Activated B cell treated with CpG ODN at 0.5 μM for 24 hours (primary cell): ENCODE measurements around the gene RAD51B. TPM values are rescaled to one million over a fixed set of nuclear protein-coding genes. Genes with fewer than 3 reads are reported as not detected.

Experiments
- ATAC-seq: fragments of 200-7000 bp; cut with Tn5 transposase; one replicate; pipeline ENCODE4 v1.10.0; 2021; ENCODE audit warnings: low read depth, mild to moderate bottlenecking, moderate library complexity
- CTCF ChIA-PET: fragments of 350-600 bp; sonication (Branson Sonifier 250); formaldehyde crosslinking; loops from one replicate; lab custom pipeline; 2021; ENCODE audit warnings: antibody characterized with exemption; lab: Charles Lee
- POLR2A ChIA-PET: fragments of 350-600 bp; sonication (Branson Sonifier 250); formaldehyde crosslinking; loops from one replicate; lab custom pipeline; 2021; ENCODE audit warnings: antibody characterized with exemption; lab: Charles Lee
- DNase-seq: peaks from one replicate; pipeline ENCODE4 v3.0.0; 2022
- H3K27ac Mint-ChIP-seq: one replicate; pipeline ENCODE4 v1.8.0; 2020; ENCODE audit warnings: mixed read lengths
- H3K27me3 Mint-ChIP-seq: one replicate; pipeline ENCODE4 v1.8.0; 2021; ENCODE audit warnings: mixed read lengths
- H3K36me3 Mint-ChIP-seq: one replicate; pipeline ENCODE4 v1.8.0; 2021; ENCODE audit warnings: low read depth, mixed read lengths
- H3K4me1 Mint-ChIP-seq: one replicate; pipeline ENCODE4 v1.8.0; 2021; ENCODE audit warnings: mixed read lengths
- H3K4me3 Mint-ChIP-seq: one replicate; pipeline ENCODE4 v1.8.0; 2020; ENCODE audit warnings: mild to moderate bottlenecking, mixed read lengths
- H3K9me3 Mint-ChIP-seq: one replicate; pipeline ENCODE4 v1.8.0; 2020; ENCODE audit warnings: mixed read lengths
- intact Hi-C: fragments of 100-400 bp; cut with micrococcal nuclease; formaldehyde crosslinking; loops from one replicate; pipeline ENCODE4 v1.15.1; 2024
- total RNA-seq: library from RNA; stranded (reverse); gene quantifications from 2 replicates; pipeline ENCODE4 v1.2.3, GENCODE V29; 2022
- TF ChIP-seq, protein P1 (sequence below): fragments of 200-600 bp; IDR thresholded peaks from one replicate; pipeline ENCODE4 v1.8.0; 2022; ENCODE audit warnings: antibody characterized with exemption, mild to moderate bottlenecking

RAD51B gene
- total RNA-seq, 1 donor from 2014 or later = 53.9 TPM

GRCh38 chr14:68672609-68673285 lies 853.2 kb downstream of the RAD51B start:
- Mint-ChIP-seq H3K9me3 (no peaks in the 10 kb centered on the region), H3K4me1 (peaks cover 67% of the 10 kb centered on the region), H3K4me3 (no peak overlapping the region), H3K27ac (peak overlapping the region; percentile 14), H3K27me3 (no peaks in the 10 kb centered on the region), H3K36me3 (peaks cover 7% of the 10 kb centered on the region)
- ATAC-seq = peak; percentile 51
- intact Hi-C loops = loop anchor here (1.0 kb wide), 1 partner anchor 10 kb away; no protein-coding TSS in a partner anchor
- TF ChIP-seq, protein P1, sequence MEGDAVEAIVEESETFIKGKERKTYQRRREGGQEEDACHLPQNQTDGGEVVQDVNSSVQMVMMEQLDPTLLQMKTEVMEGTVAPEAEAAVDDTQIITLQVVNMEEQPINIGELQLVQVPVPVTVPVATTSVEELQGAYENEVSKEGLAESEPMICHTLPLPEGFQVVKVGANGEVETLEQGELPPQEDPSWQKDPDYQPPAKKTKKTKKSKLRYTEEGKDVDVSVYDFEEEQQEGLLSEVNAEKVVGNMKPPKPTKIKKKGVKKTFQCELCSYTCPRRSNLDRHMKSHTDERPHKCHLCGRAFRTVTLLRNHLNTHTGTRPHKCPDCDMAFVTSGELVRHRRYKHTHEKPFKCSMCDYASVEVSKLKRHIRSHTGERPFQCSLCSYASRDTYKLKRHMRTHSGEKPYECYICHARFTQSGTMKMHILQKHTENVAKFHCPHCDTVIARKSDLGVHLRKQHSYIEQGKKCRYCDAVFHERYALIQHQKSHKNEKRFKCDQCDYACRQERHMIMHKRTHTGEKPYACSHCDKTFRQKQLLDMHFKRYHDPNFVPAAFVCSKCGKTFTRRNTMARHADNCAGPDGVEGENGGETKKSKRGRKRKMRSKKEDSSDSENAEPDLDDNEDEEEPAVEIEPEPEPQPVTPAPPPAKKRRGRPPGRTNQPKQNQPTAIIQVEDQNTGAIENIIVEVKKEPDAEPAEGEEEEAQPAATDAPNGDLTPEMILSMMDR = no peak
- POLR2A ChIA-PET = interaction anchor here (0.6 to 1.6 kb wide), 7 partner anchors 9 to 166 kb away, joined by 3 to 9 read pairs (median 3); partner anchors contain the start of gene ZFP36L1
- DNase-seq = no peak
- CTCF ChIA-PET = interaction anchor here (1.0 kb wide), 1 partner anchor 8 kb away, joined by 3 read pairs; no protein-coding TSS in a partner anchor

DNA sequence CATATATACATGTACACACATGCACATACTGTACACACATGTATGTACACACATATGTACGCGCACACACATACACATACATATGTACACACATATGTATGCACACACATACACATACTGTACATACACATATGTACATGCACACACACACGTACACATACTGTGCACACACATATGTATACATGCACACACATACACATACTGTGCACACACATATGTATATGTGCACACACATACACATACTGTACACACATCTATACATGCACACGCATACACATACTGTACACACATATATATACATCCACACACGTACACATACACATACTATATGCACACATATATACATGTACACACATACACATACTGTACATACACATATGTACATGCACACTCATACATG lies 853.9 kb downstream of the RAD51B start:
- Mint-ChIP-seq H3K27me3 (no peaks in the 10 kb centered on the region), H3K27ac (no peak overlapping the region), H3K4me3 (no peak overlapping the region), H3K36me3 (peaks cover 15% of the 10 kb centered on the region), H3K4me1 (peaks cover 66% of the 10 kb centered on the region), H3K9me3 (no peaks in the 10 kb centered on the region)
- intact Hi-C loops = no loop called here
- TF ChIP-seq, protein P1 = no peak
- no peak for ATAC-seq
- no peak for DNase-seq
- ChIA-PET POLR2A (interaction anchor here (0.6 to 1.6 kb wide), 4 partner anchors 9 to 141 kb away, joined by 3 to 9 read pairs (median 6); partner anchors contain the start of gene ZFP36L1), CTCF (no interaction called here)

GRCh38 chr14:68674538-68675232 lies 855.1 kb downstream of the RAD51B start:
- DNase-seq (no peak), ATAC-seq (peak; percentile 30)
- TF ChIP-seq, protein P1 = no peak
- peaks cover 25% of the 10 kb centered on the region for H3K36me3 Mint-ChIP-seq
- intact Hi-C loops = no loop called here
- H3K27me3 Mint-ChIP-seq = no peaks in the 10 kb centered on the region
- peaks cover 60% of the 10 kb centered on the region for H3K4me1 Mint-ChIP-seq
- H3K4me3 Mint-ChIP-seq = no peak overlapping the region
- ChIA-PET POLR2A (no interaction called here), CTCF (no interaction called here)
- no peaks in the 10 kb centered on the region for H3K9me3 Mint-ChIP-seq
- peak overlapping the region; percentile 77 for H3K27ac Mint-ChIP-seq

DNA sequence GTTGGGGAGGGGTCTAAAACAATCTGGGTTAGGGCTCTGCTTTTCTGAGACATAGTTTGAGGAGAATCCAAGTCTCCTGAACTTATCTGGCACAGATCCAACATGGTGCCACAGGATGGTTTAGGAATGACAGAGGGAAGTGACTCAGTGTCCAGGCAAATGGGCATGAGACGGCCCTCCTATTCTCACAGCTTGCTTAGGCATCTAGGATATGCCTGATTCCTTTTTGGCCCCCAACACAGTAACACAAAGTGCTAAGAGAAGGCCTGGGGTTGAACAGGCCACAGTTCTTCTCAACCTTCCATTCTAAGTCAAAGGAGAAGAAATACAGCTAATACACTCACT lies 855.6 kb downstream of the RAD51B start:
- ChIA-PET CTCF (no interaction called here), POLR2A (interaction anchor here (0.6 to 2.3 kb wide), 3 partner anchors 10 to 117 kb away, joined by 3 to 12 read pairs (median 10); no protein-coding TSS in a partner anchor)
- Mint-ChIP-seq H3K4me3 (no peak overlapping the region), H3K9me3 (no peaks in the 10 kb centered on the region), H3K4me1 (peaks cover 60% of the 10 kb centered on the region), H3K27ac (peak overlapping the region; percentile 77), H3K36me3 (peaks cover 29% of the 10 kb centered on the region), H3K27me3 (no peaks in the 10 kb centered on the region)
- ATAC-seq (no peak), DNase-seq (no peak)
- intact Hi-C loops = no loop called here
- TF ChIP-seq, protein P1 = no peak

DNA sequence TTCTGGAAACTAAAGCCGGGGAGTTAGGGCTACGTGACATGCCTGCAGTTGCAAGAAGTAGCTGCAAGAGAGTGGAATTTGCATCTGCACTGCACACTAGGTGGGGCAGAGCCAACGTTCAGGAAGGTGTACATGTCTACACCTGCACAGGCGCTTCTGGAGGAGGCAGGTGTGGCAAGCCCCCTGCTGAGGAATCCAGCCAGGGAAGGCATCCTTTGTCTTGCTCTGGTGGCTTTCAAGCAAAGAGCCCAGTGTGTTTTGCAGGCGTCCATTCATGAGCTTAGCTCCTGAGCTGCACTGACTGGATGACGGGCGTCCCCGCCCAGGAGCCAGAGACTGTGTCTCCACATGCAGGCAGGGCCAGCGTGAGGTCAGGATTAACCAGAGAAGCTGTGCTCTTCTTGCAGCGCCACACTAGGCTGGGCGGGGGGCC lies 856.9 kb downstream of the RAD51B start:
- ATAC-seq (no peak), DNase-seq (no peak)
- Mint-ChIP-seq H3K27me3 (no peaks in the 10 kb centered on the region), H3K4me3 (no peak overlapping the region), H3K9me3 (no peaks in the 10 kb centered on the region), H3K4me1 (peaks cover 63% of the 10 kb centered on the region), H3K36me3 (peaks cover 38% of the 10 kb centered on the region), H3K27ac (peak overlapping the region; percentile 61)
- TF ChIP-seq, protein P1 = no peak
- ChIA-PET CTCF (interaction anchor here (1.3 kb wide), 1 partner anchor 168 kb away, joined by 3 read pairs; no protein-coding TSS in a partner anchor), POLR2A (interaction anchor here (0.8 to 2.3 kb wide), 6 partner anchors 9 to 184 kb away, joined by 3 to 12 read pairs (median 3); no protein-coding TSS in a partner anchor)
- intact Hi-C loops = no loop called here
